SK-N-SH (cell line): ENCODE measurements around the gene TMEFF1.

Experiments
- CHD2 ChIP-seq: fragments of 150-350 bp; IDR thresholded peaks from 2 replicates; pipeline ENCODE4 v1.6.1; 2018; ENCODE audit warnings: low read length; ENCODE audit not compliant: partially characterized antibody
- MAX ChIP-seq: IDR thresholded peaks from 2 replicates; pipeline ENCODE4 v1.4.0; 2012; ENCODE audit warnings: low read depth
- MEF2A ChIP-seq: IDR thresholded peaks from 2 replicates; pipeline ENCODE4 v1.4.0; 2012; ENCODE audit warnings: low read depth, borderline replicate concordance
- POLR2AphosphoS5 ChIP-seq: IDR thresholded peaks from 2 replicates; pipeline ENCODE4 v1.6.1; 2012; ENCODE audit warnings: low read depth, low read length
- RAD21 ChIP-seq: IDR thresholded peaks from 2 replicates; pipeline ENCODE4 v1.6.1; 2012; ENCODE audit warnings: mild to moderate bottlenecking, low read length

GRCh38 chr9:100580257-100580656 lies 107.3 kb downstream of the TMEFF1 start:
- TF ChIP-seq MEF2A (no peak), POLR2AphosphoS5 (no peak), MAX (no peak), CHD2 (no peak), RAD21 (no peak)
